ENCODE data around the gene PGAM2.

PGAM2 gene

DNA sequence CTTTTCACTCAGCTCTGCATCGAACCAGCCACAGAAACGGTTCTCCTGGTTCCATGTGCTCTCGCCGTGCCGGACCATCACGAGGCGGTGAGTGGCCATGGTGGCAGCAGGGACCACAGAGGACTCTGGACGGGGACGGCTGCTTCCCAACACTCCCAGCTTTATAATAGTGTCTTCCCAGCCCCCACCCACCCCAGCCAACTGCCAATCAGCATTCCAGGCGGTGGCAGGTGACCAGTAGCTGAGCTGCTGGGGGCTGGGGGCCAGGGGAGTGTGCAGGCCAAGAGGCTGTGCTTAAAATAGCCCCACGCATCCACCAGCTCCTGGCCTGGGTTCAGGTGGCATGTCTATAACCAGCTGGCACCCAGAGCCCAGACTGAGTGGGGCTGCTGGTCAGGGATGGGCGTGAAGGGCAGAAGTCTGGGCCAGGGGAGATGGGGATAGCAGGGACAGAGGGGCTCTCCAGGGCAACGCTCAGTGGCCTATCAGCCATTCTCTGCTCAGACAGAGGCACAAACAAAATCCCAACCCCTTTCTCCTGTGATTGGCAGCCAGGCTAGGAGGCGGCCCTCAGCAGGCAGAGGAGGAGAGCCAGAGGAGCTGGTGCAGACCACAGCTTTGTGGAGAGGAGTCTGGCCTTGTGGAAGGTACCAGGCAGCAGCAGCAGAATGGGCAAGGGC, at the start of gene PGAM2:
Gene PGAM2, minus strand, starts transcription at position 137 of the 680 bp plus-strand sequence. Its CDS starts 38 bp downstream, at position 99.
- no peak for DNase-seq (ENCODE audit: extremely low read depth in 1 of 2, low read depth in 1 of 2)

DNA sequence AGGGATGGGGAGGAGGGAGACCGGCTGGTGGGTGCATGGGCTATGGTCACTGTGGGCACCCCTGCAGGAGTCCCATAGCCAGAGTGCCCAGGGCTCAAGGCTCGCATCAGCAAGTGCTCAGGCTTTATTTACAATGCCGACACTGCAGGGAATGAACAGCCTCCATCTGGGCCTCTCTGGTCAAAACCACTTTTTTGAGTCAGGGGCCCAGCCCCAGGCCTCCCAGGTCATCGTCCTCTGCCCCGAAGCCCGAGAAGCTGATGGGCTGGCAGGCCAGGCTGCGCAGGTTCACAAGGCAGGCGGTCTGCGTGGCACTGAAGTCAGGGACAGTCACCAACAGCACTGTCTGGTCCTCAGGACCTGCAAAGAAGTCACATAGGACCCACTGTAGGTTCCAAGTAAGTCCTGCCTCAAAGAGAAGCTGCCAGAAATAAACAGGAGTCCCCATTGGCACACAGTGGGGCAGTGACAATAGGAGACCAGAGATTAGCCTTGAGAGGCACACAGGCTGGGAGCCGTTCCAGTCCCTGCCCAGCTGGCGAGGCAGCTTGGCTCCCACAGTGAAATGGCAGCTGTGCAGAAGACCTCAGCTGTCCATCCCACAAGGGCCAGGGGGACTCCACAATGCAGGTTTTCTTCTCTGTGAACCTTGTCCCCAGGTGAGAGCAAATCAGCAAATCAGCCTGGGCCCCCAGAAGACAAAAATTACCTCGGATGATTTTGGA, 49.4 kb upstream of the PGAM2 start:
- no peak for DNase-seq (ENCODE audit: extremely low read depth in 1 of 2, low read depth in 1 of 2)

DNA sequence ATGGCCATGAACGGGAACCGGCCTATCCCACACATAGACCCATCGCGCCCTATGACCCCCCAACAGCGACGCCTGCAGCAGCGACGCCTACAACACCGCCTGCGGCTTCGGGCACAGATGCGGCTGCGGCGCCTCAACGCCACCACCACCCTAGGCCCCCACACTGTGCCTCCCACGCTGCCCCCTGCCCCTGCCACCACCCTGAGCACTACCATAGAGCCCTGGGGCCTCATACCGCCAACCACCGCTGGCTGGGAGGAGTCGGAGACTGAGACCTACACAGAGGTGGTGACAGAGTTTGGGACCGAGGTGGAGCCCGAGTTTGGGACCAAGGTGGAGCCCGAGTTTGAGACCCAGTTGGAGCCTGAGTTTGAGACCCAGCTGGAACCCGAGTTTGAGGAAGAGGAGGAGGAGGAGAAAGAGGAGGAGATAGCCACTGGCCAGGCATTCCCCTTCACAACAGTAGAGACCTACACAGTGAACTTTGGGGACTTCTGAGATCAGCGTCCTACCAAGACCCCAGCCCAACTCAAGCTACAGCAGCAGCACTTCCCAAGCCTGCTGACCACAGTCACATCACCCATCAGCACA, 48.5 kb upstream of the PGAM2 start:
- no peak for DNase-seq (ENCODE audit: extremely low read depth in 1 of 2, low read depth in 1 of 2)

DNA sequence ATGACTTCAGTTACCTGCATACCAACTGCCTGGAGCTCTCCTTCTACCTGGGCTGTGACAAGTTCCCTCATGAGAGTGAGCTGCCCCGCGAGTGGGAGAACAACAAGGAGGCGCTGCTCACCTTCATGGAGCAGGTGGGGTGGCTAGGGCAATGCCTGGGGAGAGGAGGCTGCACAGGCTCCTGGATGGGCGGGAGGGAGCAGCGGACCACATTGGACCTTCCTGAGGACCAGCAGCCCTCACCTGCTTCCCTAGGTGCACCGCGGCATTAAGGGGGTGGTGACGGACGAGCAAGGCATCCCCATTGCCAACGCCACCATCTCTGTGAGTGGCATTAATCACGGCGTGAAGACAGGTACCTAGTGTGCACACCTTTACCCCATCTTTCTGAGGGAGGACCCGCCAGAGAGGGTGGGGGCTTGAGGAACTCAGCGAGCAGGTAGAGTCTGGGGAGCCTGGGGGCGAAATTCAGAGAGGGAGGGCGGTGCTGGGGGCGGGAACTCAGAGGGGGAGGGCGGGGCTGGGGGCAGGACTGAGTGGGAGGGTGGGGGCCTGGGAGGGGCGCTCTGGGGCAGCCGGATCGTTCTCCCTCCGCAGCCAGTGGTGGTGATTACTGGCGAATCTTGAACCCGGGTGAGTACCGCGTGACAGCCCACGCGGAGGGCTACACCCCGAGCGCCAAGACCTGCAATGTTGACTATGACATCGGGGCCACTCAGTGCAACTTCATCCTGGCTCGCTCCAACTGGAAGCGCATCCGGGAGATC, 47.8 kb upstream of the PGAM2 start:
- DNase-seq (ENCODE audit: extremely low read depth in 1 of 2, low read depth in 1 of 2): no peak

GRCh38 chr7:44112231-44112996, 47.0 kb upstream of the PGAM2 start:
- no peak for DNase-seq (ENCODE audit: extremely low read depth in 1 of 2, low read depth in 1 of 2)

DNA sequence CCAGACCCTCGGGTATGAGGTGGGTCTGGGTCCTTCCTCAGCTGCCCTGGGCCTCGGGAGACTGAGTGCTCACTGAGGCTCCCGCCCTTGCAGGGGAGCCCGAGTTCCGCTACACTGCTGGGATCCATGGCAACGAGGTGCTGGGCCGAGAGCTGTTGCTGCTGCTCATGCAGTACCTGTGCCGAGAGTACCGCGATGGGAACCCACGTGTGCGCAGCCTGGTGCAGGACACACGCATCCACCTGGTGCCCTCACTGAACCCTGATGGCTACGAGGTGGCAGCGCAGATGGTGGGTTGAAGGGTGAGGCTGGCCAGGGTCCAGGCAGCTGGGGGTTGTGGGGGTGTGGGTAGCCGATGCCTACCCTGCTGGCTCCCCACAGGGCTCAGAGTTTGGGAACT, 46.4 kb upstream of the PGAM2 start:
- DNase-seq (ENCODE audit: extremely low read depth in 1 of 2, low read depth in 1 of 2): no peak

DNA sequence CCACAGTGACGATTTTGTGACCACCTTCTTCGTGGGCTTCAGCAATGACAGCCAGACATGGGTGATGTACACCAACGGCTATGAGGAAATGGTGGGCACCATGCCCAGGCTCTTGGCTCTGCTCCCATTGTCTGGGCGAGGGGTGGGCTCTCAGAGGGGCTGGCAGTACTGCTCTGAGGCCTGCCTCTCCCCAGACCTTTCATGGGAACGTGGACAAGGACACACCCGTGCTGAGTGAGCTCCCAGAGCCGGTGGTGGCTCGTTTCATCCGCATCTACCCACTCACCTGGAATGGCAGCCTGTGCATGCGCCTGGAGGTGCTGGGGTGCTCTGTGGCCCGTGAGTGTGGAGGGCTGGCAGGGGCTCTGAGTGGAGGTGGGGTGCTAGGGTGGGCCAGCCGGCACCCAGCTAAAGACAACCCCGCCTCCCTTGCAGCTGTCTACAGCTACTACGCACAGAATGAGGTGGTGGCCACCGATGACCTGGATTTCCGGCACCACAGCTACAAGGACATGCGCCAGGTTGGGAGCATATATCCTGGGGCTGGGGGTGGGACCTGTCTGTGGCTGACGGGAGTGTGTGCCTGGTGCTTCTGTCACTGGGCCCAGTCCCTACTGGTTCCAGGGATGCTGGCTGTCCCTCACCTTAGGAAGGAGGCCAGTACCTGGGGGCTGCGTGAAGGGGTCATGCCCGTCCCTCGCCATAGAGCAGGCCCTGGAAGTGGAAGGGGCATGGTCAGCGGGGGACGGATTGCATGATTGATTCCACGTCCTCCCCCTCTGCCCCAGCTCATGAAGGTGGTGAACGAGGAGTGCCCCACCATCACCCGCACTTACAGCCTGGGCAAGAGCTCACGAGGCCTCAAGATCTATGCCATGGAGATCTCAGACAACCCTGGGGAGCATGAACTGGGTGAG, 45.6 kb upstream of the PGAM2 start:
- no peak for DNase-seq (ENCODE audit: extremely low read depth in 1 of 2, low read depth in 1 of 2)

- no peak for DNase-seq (ENCODE audit: extremely low read depth in 1 of 2, low read depth in 1 of 2)
These were observed 44.6 kb upstream of the PGAM2 start for GRCh38 chr7:44109991-44110390.

DNA sequence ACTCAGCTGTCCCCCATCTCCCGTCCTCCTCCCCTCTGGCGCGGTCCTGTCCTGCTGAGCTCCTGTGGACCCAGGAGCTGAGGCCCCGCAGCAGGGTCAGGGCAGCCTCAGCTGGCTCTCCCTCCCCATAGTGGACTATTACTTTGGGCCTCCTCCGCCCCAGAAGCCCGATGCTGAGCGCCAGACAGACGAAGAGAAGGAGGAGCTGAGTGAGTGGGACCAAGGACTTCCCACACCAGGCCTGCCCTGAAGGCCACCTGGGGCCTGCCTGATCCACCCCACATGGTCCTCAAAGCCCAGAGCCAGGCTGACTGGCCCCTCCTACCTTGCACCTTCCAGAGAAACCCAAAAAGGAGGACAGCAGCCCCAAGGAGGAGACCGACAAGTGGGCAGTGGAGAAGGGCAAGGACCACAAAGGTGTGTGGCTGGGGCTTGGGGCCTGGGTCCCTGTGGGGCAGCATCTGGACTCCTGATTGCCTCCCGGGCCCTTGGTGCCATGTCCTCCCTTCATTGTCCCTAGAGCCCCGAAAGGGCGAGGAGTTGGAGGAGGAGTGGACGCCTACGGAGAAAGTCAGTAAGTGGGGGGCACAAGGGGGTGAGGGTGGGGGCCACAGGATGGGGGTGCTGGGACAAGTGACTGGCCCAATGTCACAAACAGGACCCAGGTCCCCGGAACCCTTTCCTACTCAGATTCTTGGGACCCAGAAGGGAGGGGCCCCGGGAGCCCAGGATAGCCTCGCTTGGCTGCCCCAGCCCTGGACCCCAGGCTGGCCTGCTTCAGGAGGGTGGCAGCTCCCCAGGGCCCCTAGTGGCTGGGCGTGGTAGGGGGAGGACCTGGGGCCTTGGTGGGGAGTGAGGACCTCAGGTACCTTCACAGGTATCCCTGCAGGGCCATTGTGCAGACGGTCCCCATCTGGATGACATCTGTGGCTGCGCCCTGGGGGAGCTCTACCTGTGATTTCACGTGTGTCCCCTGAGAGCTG, 43.7 kb upstream of the PGAM2 start:
- no peak for DNase-seq (ENCODE audit: extremely low read depth in 1 of 2, low read depth in 1 of 2)

DNA sequence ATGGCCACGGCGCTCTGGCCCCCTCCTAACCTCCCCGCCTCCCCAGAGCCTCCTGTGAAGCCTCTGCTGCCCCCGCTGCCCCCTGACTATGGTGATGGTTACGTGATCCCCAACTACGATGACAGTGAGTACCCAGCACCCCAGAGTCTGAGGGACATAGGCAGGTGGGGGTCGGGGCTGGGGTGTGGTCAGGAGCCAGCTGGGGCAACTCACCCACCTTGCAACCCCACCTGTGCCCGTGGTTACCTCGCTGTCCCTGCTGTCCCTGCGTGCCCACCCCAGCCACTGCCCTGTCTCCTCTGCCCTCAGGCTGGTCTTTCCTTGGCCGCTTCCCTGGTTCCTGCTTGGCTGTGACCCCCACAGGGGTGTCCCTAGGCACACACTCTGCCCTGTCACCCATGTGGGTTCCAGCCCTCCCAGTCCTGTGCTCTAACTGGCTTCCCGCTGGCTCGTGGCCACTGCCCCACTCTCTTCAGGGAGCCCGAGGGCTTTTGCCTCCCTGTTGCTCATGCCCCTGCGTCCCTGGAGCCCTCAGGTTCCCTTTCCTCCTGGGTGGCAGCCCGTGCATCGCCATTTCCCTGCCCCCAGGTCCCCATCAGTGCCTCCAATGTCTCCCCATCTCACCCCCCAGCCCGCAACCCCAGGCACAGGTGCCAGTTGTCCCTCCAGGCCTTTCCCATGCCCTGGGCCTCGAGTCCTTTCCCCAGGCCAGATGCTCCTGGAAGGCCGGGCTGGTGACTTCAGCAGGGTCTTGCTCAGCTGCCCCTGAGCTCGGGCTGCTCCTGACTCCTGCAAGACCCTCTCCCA, 42.8 kb upstream of the PGAM2 start:
- no peak for DNase-seq (ENCODE audit: extremely low read depth in 1 of 2, low read depth in 1 of 2)

DNA sequence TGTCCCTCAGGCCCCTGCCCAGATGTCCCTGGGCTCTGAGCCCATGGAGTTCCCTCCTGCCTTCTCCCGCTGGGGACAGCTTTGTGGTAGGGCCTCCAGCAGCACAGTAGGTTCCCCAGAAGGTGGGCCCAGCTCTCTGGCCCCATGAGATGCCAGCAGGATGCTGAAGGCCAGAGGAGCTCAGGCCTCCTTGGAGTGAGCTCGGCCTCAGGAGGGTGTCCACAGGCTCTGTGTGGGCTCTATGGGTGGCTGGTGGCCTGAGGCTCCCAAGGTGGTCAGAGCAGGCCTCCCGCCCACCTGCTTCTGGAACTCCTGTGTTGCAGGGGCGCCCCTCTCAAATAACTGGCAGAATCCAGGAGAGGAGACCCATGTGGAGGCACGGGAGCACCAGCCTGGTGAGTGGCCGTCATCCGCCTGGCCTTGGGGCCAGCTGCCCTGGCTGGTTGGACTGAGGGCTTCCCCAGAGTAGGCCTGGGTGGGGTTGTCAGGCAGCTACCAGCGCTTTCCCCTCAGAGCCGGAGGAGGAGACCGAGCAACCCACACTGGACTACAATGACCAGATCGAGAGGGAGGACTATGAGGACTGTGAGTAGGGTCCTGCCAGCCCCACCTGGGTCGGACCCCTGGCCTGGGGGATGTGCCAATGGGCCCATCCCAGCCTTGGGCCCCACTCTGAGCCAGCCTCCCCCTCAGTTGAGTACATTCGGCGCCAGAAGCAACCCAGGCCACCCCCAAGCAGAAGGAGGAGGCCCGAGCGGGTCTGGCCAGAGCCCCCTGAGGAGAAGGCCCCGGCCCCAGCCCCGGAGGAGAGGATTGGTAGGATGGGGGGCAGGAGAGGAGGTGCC, 42.0 kb upstream of the PGAM2 start:
- DNase-seq (ENCODE audit: extremely low read depth in 1 of 2, low read depth in 1 of 2): no peak

GRCh38 chr7:44106311-44107065, 41.1 kb upstream of the PGAM2 start:
- DNase-seq (ENCODE audit: extremely low read depth in 1 of 2, low read depth in 1 of 2): no peak

DNA sequence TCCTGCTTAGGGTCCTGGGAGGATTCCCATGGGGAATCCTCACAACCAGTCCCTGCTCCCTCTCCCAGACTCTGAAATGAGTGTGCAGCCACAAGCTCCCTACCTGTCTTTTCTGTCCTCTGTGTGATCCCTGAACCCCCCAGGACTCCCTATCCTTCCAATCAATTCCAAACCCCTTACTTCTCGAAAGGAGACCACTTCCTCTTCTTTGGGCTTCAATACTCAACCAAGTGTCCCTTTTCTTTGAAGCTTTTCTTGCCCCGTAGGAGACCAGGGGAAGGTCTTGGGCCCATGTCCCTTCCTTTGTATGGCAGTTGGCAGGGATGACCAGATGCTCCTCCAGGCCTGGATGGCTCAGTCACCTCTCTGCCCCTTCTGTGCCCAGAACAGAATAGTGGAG, 40.5 kb upstream of the PGAM2 start:
- no peak for DNase-seq (ENCODE audit: extremely low read depth in 1 of 2, low read depth in 1 of 2)

DNA sequence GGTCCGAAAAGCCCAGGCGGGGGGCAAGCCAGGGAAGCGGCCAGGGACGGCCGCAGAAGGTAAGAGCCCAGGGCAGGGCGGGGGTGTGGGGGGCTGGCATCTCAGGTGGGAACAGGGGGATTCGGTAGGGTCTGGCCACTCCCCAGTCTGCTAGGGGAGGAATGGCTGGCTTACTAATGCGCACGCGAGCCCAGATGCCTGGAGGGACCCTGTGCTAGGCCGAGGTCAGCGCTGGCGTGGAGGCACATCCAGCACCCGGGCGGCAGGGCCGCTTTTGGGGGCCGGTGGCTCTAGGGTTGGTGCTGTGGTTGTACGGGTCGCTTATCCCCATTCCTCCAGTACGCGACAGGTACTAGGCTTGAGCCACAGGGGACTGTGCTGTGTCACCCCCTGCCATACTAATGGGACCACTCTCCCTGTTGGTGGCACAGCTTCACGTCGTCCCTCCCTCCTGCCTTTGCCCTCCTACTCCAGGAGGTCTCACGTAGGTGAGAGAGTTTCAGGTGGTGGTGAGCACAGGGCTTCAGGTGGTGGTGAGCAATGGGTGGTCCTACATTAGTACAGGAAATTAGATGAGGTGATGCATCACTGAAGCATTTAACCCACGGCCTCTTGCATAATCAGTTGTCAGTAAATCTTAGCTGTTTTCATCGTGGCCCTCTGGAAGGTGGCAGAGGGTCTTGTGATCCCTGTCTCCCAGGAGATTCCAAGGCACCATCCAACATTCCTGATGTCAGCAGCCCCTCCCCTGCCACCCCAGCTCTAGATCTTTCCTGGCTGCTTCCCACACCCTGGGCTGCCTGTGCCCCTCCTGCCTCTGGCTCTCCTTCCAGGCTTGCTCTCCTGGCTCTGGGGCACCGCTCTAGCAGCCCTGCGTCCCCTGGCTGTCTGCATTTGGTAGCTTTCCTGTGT, 39.7 kb upstream of the PGAM2 start:
- DNase-seq (ENCODE audit: extremely low read depth in 1 of 2, low read depth in 1 of 2): no peak

Measured in stimulated activated CD8-positive, alpha-beta memory T cell treated with anti-CD3 and anti-CD28 coated beads, Interleukin-7, amount 100 ng/mL, for 48 hours (primary cell).